H1 (cell line): ENCODE data around the gene DMAC2L.
A peak's percentile ranks its signal among the peaks of the same experiment; 100 is the strongest.

ENCODE experiments used
- CTCF ChIP-seq, 3 experiments: IDR thresholded peaks; 1 replicate in 2 of 3; 2 replicates in 1 of 3; pipeline versions ENCODE4 v1.5.1 to v1.6.1; 2011; ENCODE audit warnings: low read length in 3 of 3, mild to moderate bottlenecking in 3 of 3, inconsistent platforms in 2 of 3, low read depth in 1 of 3, moderate library complexity in 1 of 3; ENCODE audit not compliant: insufficient read depth in 1 of 3; ENCODE audit errors: control extremely low read depth in 1 of 3
- EZH2 ChIP-seq: fragments of 200-600 bp; sonication (generic); IDR thresholded peaks from 2 replicates; pipeline ENCODE4 v1.7.1; 2012; ENCODE audit warnings: low read depth, mild to moderate bottlenecking, moderate library complexity, low read length, inconsistent platforms; ENCODE audit not compliant: severe bottlenecking
- HDAC6 ChIP-seq: IDR thresholded peaks from one replicate; pipeline ENCODE4 v1.7.1; 2012; ENCODE audit warnings: low read depth, mild to moderate bottlenecking, inconsistent platforms, low read length, moderate library complexity
- POLR2A ChIP-seq, 2 experiments: IDR thresholded peaks; 1 replicate in 1 of 2; 2 replicates in 1 of 2; pipeline ENCODE4 v1.6.1; 2011; ENCODE audit warnings: low read depth in 2 of 2, low read length in 2 of 2, mild to moderate bottlenecking in 2 of 2; ENCODE audit errors: control extremely low read depth in 1 of 2
- POLR2AphosphoS5 ChIP-seq: IDR thresholded peaks from 2 replicates; pipeline ENCODE4 v1.6.1; 2011; ENCODE audit warnings: low read depth, low read length
- RFX5 ChIP-seq: IDR thresholded peaks from 2 replicates; pipeline ENCODE4 v1.6.1; 2011; ENCODE audit warnings: low read depth, low read length, improper control_type of control experiment, borderline replicate concordance
- SIN3A ChIP-seq, 2 experiments: IDR thresholded peaks in 1 of 2; conservative IDR thresholded peaks in 1 of 2; 2 replicates each; pipeline ENCODE4 v1.6.1; 2011 to 2012; ENCODE audit warnings: low read length in 2 of 2, improper control_type of control experiment in 1 of 2, low read depth in 1 of 2, mild to moderate bottlenecking in 1 of 2
- SIX5 ChIP-seq: IDR thresholded peaks from 2 replicates; pipeline ENCODE4 v1.6.1; 2011; ENCODE audit warnings: mild to moderate bottlenecking, low read depth, low read length
- YY1 ChIP-seq: IDR thresholded peaks from 2 replicates; pipeline ENCODE4 v1.6.1; 2011; ENCODE audit warnings: low read depth, mild to moderate bottlenecking, low read length

- TF ChIP-seq CTCF (IDR thresholded peaks at IDR 0.05; ENCODE audit: control extremely low read depth in 1 of 3, insufficient read depth in 1 of 3, low read depth in 1 of 3, low read length in 3 of 3) (peak in 2 of 3 experiments; percentile 30 to 36; a peak in 2 of 4 replicates), EZH2 (no peak), POLR2AphosphoS5 (no peak), SIN3A (conservative IDR thresholded peaks at IDR 0.05 in 1 of 2, IDR thresholded peaks at IDR 0.05 in 1 of 2; ENCODE audit: low read depth in 1 of 2, low read length in 2 of 2) (no peak), HDAC6 (no peak), POLR2A (IDR thresholded peaks at IDR 0.05; ENCODE audit: control extremely low read depth in 1 of 2, low read depth in 2 of 2, low read length in 2 of 2) (no peak), YY1 (no peak), RFX5 (no peak), SIX5 (no peak)
Measured at GRCh38 chr14:50318031-50318626, 6.0 kb downstream of the DMAC2L start.
